ENCODE measurements around the gene NTPCR. TPM values are rescaled to one million over a fixed set of nuclear protein-coding genes. Genes with fewer than 3 reads are reported as not detected.
A peak's percentile ranks its signal among the peaks of the same experiment; 100 is the strongest.

NTPCR gene
- total RNA-seq, 1 experiment from 2014 or later, result 49.1 TPM

DNA sequence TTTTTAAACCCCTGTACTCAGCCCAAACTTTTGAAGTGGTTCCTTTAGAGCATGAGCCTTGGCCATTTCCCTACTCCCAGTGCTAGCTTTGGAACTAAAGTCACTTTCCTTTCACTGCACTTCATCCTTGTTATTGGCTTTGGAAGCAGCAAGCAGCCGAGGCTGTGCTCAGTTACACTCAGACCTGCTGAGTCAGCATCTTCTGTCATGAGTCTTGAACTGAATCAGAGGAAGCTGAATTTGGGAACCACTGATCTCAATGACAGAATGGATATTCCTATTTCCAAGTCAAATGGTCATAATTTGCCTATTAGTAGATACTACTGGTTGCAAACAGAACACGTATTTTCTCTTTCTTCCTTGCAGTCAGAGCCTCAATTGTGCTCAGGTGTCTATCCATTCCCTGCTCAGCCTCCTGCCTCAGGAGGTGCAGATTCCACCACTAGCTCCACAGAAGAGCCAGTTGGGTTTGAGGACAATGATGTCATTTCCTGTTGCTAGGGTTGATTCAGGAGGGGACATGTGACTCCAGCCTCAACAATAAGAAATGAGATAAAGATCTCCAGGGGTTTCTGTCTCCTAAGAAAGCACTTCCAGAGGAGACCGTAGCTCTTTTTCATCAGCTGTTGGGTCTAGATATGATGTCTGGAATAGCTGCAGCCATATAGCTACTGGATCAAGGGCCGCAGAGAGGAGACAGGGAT, 44.9 kb upstream of the NTPCR start:
- POLR2A ChIA-PET, result no interaction called here
- no peak overlapping the region for H3K4me3 ChIP-seq (ENCODE audit: low read depth, low read length)
- H3K9me3 Mint-ChIP-seq (ENCODE audit: unreplicated experiment), result no peaks in the 10 kb centered on the region

DNA sequence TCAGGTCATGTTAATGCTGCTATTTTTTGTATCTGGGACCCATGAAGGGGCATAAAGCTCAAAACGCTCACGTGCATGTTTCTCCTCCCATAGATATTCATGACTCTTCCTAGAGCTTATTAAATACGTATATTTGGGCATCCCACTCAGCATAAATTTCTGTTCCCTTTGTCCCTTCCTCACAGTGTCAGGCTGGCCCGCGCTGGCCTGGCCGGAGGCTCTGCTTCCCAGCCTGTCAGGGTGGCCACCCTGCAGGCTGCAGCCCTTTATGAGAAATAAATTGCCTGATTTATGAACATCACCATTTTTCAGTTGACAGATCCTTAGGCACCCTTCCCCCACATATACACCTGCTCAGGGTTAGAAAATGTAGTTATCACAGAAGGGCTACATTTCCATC, 44.0 kb upstream of the NTPCR start:
- H3K9me3 Mint-ChIP-seq (ENCODE audit: unreplicated experiment), result no peaks in the 10 kb centered on the region
- ChIA-PET POLR2A (no interaction called here), CTCF (no interaction called here)
- H3K27me3 Mint-ChIP-seq (ENCODE audit: insufficient read depth, unreplicated experiment), result no peaks in the 10 kb centered on the region
- H3K36me3 ChIP-seq (ENCODE audit: control insufficient read depth, insufficient read depth, low read length), result no peaks in the 10 kb centered on the region
- intact Hi-C loops (cut with micrococcal nuclease; ENCODE audit: unreplicated experiment), result no loop called here
- no peak overlapping the region for H3K4me3 Mint-ChIP-seq (ENCODE audit: unreplicated experiment)
- DNase-seq, result no peak
- peaks cover 33% of the 10 kb centered on the region for H3K4me1 Mint-ChIP-seq (ENCODE audit: low read depth, unreplicated experiment)
- no peaks in the 10 kb centered on the region for H3K9me3 ChIP-seq
- no peaks in the 10 kb centered on the region for H3K36me3 Mint-ChIP-seq (ENCODE audit: insufficient read depth, unreplicated experiment)
- no TSS peak for BruUV-seq (replicated peaks)
- TF ChIP-seq, protein P1, sequence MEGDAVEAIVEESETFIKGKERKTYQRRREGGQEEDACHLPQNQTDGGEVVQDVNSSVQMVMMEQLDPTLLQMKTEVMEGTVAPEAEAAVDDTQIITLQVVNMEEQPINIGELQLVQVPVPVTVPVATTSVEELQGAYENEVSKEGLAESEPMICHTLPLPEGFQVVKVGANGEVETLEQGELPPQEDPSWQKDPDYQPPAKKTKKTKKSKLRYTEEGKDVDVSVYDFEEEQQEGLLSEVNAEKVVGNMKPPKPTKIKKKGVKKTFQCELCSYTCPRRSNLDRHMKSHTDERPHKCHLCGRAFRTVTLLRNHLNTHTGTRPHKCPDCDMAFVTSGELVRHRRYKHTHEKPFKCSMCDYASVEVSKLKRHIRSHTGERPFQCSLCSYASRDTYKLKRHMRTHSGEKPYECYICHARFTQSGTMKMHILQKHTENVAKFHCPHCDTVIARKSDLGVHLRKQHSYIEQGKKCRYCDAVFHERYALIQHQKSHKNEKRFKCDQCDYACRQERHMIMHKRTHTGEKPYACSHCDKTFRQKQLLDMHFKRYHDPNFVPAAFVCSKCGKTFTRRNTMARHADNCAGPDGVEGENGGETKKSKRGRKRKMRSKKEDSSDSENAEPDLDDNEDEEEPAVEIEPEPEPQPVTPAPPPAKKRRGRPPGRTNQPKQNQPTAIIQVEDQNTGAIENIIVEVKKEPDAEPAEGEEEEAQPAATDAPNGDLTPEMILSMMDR (IDR thresholded peaks at IDR 0.05; ENCODE audit: insufficient read depth in 1 of 2, low read depth in 1 of 2, low read length in 1 of 2, severe bottlenecking in 1 of 2, unreplicated experiment in 1 of 2), result no peak
- peaks cover 40% of the 10 kb centered on the region for H3K4me1 ChIP-seq
- no peaks in the 10 kb centered on the region for H3K27me3 ChIP-seq (replicated peaks; ENCODE audit: control insufficient read depth, insufficient read depth, low read length)
- no peak overlapping the region for H3K27ac Mint-ChIP-seq (ENCODE audit: unreplicated experiment)
- H3K4me3 ChIP-seq (ENCODE audit: low read depth, low read length), result no peak overlapping the region

More for the DNA sequence above, 44.9 kb upstream of the NTPCR start:
- Histone ChIP-seq H3K9me3 (no peaks in the 10 kb centered on the region), H3K4me1 (peaks cover 47% of the 10 kb centered on the region), H3K36me3 (ENCODE audit: control insufficient read depth, insufficient read depth, low read length) (no peaks in the 10 kb centered on the region), H3K27me3 (replicated peaks; ENCODE audit: control insufficient read depth, insufficient read depth, low read length) (no peaks in the 10 kb centered on the region)
- BruUV-seq (replicated peaks), result no TSS peak
- CTCF ChIA-PET, result no interaction called here
- Mint-ChIP-seq H3K27me3 (ENCODE audit: insufficient read depth, unreplicated experiment) (no peaks in the 10 kb centered on the region), H3K27ac (ENCODE audit: unreplicated experiment) (peak overlapping the region; percentile 69), H3K36me3 (ENCODE audit: insufficient read depth, unreplicated experiment) (no peaks in the 10 kb centered on the region), H3K4me3 (ENCODE audit: unreplicated experiment) (no peak overlapping the region), H3K4me1 (ENCODE audit: low read depth, unreplicated experiment) (peaks cover 38% of the 10 kb centered on the region)
- intact Hi-C loops (cut with micrococcal nuclease; ENCODE audit: unreplicated experiment), result no loop called here
- no peak for DNase-seq
- TF ChIP-seq, protein P1 (IDR thresholded peaks at IDR 0.05; ENCODE audit: insufficient read depth in 1 of 2, low read depth in 1 of 2, low read length in 1 of 2, severe bottlenecking in 1 of 2, unreplicated experiment in 1 of 2), result no peak

DNA sequence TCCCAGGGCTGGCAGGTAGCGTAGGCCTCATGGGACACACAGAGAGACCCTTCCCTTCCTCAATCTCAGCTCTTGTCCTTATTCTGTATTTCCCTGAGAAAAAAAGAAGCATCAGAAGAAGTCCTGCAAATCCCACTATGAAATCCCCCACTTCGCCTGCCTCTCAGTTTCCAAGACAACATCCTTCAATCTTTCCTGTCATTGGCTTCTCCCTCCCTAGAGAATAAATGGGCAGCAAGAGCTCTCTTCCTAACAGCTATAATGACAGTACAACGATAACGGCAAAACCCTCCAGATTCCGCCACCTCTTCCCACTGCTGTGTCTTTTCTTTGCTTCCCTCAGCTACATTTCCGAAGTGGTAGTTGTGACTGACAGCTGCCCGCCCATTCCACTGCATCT, 41.6 kb upstream of the NTPCR start:
- BruUV-seq (replicated peaks), result no TSS peak
- H3K27ac Mint-ChIP-seq (ENCODE audit: unreplicated experiment), result no peak overlapping the region
- no peaks in the 10 kb centered on the region for H3K27me3 Mint-ChIP-seq (ENCODE audit: insufficient read depth, unreplicated experiment)
- no peak overlapping the region for H3K4me3 Mint-ChIP-seq (ENCODE audit: unreplicated experiment)
- TF ChIP-seq, protein P1 (IDR thresholded peaks at IDR 0.05; ENCODE audit: insufficient read depth in 1 of 2, low read depth in 1 of 2, low read length in 1 of 2, severe bottlenecking in 1 of 2, unreplicated experiment in 1 of 2), result no peak
- H3K9me3 ChIP-seq, result no peaks in the 10 kb centered on the region
- no peak for DNase-seq
- POLR2A ChIA-PET, result no interaction called here
- H3K4me1 ChIP-seq, result peaks cover 16% of the 10 kb centered on the region
- no peaks in the 10 kb centered on the region for H3K36me3 ChIP-seq (ENCODE audit: control insufficient read depth, insufficient read depth, low read length)
- H3K4me1 Mint-ChIP-seq (ENCODE audit: low read depth, unreplicated experiment), result peaks cover 16% of the 10 kb centered on the region
- intact Hi-C loops (cut with micrococcal nuclease; ENCODE audit: unreplicated experiment), result no loop called here
- CTCF ChIA-PET, result no interaction called here
- H3K4me3 ChIP-seq (ENCODE audit: low read depth, low read length), result no peak overlapping the region
- no peaks in the 10 kb centered on the region for H3K9me3 Mint-ChIP-seq (ENCODE audit: unreplicated experiment)
- H3K36me3 Mint-ChIP-seq (ENCODE audit: insufficient read depth, unreplicated experiment), result no peaks in the 10 kb centered on the region
- H3K27me3 ChIP-seq (replicated peaks; ENCODE audit: control insufficient read depth, insufficient read depth, low read length), result no peaks in the 10 kb centered on the region
